WERI-Rb-1 (cell line): ENCODE results near the gene ASCC3.

ENCODE experiments used
- DNase-seq: peaks from one replicate; pipeline ENCODE4 v3.0.0-alpha.2; 2020
- H3K27ac ChIP-seq: fragments of 250-450 bp; sonication (Bioruptor Pico); 2 replicates; pipeline ENCODE4 v1.5.1; 2020; ENCODE audit warnings: mild to moderate bottlenecking, moderate library complexity
- H3K27me3 ChIP-seq: fragments of 250-450 bp; sonication (Bioruptor Pico); 2 replicates; pipeline ENCODE4 v1.5.1; 2021; ENCODE audit warnings: mild to moderate bottlenecking, low read depth, moderate library complexity; ENCODE audit not compliant: insufficient read depth, severe bottlenecking
- H3K36me3 ChIP-seq: fragments of 250-450 bp; sonication (Bioruptor Pico); 2 replicates; pipeline ENCODE4 v1.5.1; 2020; ENCODE audit warnings: mild to moderate bottlenecking, moderate library complexity
- H3K4me3 ChIP-seq: 2 replicates; pipeline ENCODE4 v1.5.1; 2011; ENCODE audit warnings: low read depth, mild to moderate bottlenecking, control low read depth, low read length
- H3K9me3 ChIP-seq: fragments of 250-450 bp; sonication (Bioruptor Pico); 2 replicates; pipeline ENCODE4 v1.5.1; 2021; ENCODE audit warnings: mild to moderate bottlenecking, moderate library complexity; ENCODE audit not compliant: severe bottlenecking
- TF ChIP-seq, protein P1 (sequence below): IDR thresholded peaks from 2 replicates; pipeline ENCODE4 v1.5.1; 2011; ENCODE audit warnings: low read depth, mild to moderate bottlenecking, control low read depth, inconsistent platforms, low read length

Gene ASCC3

DNA sequence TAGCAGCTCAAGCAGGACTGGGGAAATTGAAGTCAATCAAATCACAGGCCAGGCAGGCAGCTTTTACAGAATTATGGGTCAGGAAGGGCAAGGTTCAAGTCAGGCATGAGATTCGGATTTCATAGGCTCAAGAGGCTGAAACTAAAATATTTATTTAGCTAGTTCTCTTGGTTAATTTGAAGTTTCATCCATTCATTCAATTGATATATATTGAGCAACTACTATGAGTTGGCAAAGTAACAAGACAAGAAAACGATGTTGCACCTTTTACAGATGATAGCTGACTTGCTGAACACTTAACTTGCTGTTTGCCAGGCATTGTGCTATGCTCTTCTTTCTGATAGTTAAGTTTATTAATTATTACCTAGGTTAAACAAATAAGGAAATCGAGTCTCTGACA, 20.5 kb upstream of the ASCC3 start:
- Histone ChIP-seq H3K4me3 (no peak overlapping the region), H3K27me3 (no peaks in the 10 kb centered on the region), H3K27ac (no peak overlapping the region), H3K9me3 (no peaks in the 10 kb centered on the region), H3K36me3 (no peaks in the 10 kb centered on the region)
- TF ChIP-seq, protein P1, sequence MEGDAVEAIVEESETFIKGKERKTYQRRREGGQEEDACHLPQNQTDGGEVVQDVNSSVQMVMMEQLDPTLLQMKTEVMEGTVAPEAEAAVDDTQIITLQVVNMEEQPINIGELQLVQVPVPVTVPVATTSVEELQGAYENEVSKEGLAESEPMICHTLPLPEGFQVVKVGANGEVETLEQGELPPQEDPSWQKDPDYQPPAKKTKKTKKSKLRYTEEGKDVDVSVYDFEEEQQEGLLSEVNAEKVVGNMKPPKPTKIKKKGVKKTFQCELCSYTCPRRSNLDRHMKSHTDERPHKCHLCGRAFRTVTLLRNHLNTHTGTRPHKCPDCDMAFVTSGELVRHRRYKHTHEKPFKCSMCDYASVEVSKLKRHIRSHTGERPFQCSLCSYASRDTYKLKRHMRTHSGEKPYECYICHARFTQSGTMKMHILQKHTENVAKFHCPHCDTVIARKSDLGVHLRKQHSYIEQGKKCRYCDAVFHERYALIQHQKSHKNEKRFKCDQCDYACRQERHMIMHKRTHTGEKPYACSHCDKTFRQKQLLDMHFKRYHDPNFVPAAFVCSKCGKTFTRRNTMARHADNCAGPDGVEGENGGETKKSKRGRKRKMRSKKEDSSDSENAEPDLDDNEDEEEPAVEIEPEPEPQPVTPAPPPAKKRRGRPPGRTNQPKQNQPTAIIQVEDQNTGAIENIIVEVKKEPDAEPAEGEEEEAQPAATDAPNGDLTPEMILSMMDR = no peak
- DNase-seq = no peak

DNA sequence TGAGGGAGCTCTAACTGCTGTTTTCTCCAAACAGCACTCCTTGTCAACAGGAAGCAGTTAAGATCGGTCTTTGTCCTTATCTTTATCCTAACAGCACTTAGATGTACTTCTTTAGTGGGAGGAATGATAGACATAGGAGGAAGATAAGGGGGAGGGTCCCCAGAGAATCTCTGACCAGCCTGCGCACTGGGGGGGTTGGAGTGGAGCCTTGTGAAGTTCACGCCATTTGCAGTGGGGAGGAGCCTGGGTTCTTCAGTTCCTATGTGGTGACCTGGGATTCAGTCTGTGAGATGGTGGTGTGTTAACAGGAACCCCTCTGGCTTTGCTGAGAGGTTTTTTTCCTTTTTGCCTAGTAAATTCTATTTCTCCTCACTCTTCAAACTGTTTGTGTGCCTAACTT, 18.1 kb upstream of the ASCC3 start:
- no peak overlapping the region for H3K27ac ChIP-seq
- TF ChIP-seq, protein P1 = no peak
- H3K27me3 ChIP-seq = no peaks in the 10 kb centered on the region
- H3K36me3 ChIP-seq = no peaks in the 10 kb centered on the region
- no peak overlapping the region for H3K4me3 ChIP-seq
- no peaks in the 10 kb centered on the region for H3K9me3 ChIP-seq
- no peak for DNase-seq

DNA sequence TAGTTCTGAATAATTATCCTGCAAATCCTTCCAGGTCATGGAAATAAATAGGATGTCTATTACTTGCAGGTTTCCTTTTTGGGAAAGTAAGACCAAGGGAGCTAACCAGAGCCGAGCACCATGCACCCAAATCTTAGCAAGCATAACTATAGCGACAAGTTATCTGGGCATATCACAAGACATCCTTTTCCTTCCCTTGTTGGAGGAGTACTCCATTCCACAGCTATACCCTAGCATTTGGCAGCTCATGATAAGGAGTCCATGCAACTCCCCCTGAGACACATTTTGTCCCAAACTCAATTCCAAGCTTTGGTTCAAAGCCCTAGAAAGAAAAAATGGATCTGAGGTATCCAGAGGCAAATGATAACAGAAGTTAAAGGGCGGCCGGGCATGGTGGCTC, 16.5 kb upstream of the ASCC3 start:
- H3K27me3 ChIP-seq = no peaks in the 10 kb centered on the region
- no peak for DNase-seq
- TF ChIP-seq, protein P1 = no peak
- H3K4me3 ChIP-seq = no peak overlapping the region
- no peaks in the 10 kb centered on the region for H3K9me3 ChIP-seq
- H3K36me3 ChIP-seq = no peaks in the 10 kb centered on the region
- H3K27ac ChIP-seq = no peak overlapping the region

DNA sequence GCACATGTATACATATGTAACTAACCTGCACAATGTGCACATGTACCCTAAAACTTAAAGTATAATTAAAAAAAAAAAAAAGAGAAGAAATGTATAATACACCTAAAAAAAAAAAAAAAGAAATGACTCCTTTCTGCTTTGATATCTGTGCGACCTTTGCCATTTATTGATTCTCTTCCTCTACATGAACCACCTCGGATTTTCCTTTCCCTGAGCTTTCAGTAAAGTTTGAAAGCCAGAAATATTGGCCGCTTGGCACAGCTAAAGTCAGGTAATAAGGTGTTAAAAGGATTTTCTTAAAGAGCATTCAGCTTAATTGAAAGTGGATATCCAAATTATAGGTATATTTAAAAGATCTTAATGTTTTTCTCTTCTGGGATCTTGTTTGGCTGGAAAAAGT, 12.6 kb upstream of the ASCC3 start:
- Histone ChIP-seq H3K9me3 (no peaks in the 10 kb centered on the region), H3K27ac (no peak overlapping the region), H3K4me3 (no peak overlapping the region), H3K27me3 (no peaks in the 10 kb centered on the region), H3K36me3 (no peaks in the 10 kb centered on the region)
- no peak for DNase-seq
- TF ChIP-seq, protein P1 = no peak

DNA sequence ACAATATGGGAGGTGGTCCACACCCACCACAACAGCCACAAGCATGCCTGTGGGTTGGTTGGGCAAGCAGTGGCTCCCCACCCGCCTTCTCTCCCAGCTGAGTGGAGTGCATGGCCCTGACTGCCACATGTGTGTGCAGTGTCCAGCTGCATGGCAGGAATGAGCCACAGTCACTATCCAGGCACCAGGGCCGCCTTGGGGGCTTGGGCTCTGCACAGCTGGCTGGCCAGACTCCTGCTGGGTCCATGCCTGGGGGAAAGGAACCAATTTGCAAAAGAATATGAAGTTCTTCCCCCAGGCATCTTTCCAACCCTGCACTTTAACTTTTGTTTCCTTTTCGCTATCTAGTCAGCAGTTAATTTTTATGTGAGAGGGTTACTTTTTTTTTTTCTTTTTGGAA, 11.6 kb upstream of the ASCC3 start:
- Histone ChIP-seq H3K27ac (no peak overlapping the region), H3K4me3 (no peak overlapping the region), H3K36me3 (no peaks in the 10 kb centered on the region), H3K9me3 (no peaks in the 10 kb centered on the region), H3K27me3 (no peaks in the 10 kb centered on the region)
- TF ChIP-seq, protein P1 = no peak
- no peak for DNase-seq

DNA sequence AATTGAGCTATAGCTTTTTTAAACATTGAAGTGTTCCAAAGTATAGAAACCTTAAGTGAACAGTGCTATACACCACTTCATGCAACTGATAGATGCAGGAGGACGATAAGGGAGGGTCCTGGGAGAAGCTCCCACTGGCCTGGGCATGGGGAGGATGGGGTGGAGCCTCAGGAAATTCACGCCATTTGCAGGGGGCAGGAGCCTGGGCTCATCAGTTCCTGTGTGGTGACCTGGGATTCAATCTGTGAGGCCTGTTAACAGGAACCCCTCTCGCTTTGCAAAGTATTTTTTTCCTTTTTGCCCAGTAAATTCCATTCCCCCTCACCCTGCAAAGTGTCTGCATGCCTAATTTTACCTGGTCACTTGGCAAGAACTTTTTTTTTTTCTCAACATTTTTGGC, 11.0 kb upstream of the ASCC3 start:
- TF ChIP-seq, protein P1 = no peak
- H3K9me3 ChIP-seq = no peaks in the 10 kb centered on the region
- no peak overlapping the region for H3K4me3 ChIP-seq
- DNase-seq = no peak
- H3K27me3 ChIP-seq = no peaks in the 10 kb centered on the region
- no peaks in the 10 kb centered on the region for H3K36me3 ChIP-seq
- H3K27ac ChIP-seq = no peak overlapping the region
